GM18907 (cell line): Measurements from ENCODE around the gene TP63.
"Not testable (repeated sequence)": the region's sequence is repeated elsewhere in the genome, so short reads cannot be mapped to it uniquely, and the experiment has no call there.

ENCODE experiments used
- ATAC-seq: cut with Tn5 transposase; IDR thresholded peaks from one replicate; pipeline ENCODE4 v1.9.1; 2021; ENCODE audit warnings: mild to moderate bottlenecking, moderate library complexity; ENCODE audit not compliant: unreplicated experiment

TP63 gene

DNA sequence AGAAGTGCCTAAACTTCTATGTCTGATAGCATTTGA is at the start of gene TP63:
TP63 (plus strand) TSS at position 17 of the 36 bp plus-strand sequence. CDS start 127 bp downstream, outside the sequence.
- ATAC-seq: no peak

DNA sequence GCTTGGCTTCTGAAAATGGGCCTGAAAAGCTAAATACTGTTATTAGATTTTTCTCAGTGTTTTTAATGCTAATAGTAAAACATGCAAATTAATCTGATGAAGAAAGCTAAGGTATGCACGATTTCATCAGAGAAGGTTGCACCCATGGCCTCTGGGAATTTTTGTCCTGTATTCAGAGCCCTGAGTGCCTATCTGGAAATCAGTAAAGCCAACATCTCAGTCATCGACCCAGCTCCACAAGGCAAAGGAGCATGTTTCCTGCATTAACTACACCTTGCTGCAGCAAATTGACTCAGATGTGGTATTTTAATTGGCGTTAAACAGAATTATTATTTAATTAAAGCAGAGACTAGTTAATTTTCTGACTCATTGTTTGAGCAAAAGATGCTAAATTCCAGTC is 49.0 kb upstream of the TP63 start:
- no peak for ATAC-seq

DNA sequence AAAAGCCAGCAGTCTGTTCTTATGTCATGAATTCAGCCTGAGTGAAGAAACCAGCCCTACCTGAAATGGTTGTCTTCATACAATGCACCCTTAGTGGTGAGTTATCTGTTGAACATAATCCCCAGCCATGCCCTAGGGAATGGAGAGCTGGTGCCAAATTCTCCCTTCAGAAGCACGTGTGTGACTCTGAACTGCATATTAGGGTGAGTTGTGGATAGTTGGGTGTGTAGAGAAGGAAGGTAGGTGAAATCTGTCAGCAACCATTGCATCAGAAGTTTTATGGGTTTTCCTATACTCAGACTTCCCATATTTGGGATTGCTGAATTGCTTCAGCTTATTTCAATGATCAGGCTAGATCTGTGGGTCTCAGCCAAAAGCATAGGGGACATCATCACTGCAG is 46.5 kb upstream of the TP63 start:
- no peak for ATAC-seq

DNA sequence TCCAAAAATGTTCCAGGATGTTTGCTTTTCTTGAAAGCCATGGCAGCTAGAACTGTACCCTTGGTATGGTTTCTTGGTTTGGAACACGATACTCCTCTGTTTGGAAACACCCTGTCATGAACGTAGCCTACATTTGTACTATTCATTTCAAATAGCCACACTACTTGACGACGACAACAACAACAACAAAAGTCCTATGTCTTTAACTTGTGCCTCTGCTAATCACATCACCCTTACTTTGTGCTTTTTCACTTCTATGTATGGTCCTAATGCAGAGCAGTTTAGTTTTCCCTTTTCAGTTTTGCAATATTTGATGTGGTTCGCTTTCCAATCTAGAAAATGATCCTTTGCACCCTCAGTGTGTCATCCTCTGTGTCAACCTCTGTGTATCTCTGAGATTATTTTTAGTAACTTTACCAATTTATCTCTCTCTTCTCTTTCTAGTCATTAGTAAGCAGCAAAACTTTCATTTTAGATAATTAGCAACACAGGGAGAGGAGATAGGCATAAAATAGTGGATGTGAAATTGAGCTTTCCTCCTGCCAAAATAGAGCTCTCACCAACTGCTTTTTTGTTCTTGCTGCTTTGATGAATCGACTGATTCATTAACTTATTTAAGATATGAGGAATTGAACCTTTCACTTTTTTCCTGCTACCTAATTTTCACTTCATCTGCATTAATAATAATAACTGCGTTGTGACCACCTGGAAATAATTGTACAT is 44.1 kb upstream of the TP63 start:
- no peak for ATAC-seq

DNA sequence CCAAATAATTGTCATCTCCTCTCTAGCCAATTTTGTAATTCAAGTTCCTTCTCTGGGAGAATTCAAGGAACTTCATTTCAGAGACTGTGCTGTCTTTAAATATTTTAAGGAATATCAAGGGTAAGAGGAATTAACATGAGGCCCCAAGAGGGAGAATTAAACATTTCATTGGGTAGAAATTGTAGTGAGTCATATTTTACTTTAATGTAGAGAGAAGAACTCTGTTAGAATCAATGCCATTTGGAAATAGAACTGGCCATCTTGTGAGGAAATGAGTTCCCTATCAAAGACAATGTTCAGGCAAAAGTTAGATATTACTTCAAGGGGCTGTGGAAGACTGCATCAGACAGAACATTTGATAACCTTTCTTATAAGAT is 43.5 kb upstream of the TP63 start:
- ATAC-seq: no peak

DNA sequence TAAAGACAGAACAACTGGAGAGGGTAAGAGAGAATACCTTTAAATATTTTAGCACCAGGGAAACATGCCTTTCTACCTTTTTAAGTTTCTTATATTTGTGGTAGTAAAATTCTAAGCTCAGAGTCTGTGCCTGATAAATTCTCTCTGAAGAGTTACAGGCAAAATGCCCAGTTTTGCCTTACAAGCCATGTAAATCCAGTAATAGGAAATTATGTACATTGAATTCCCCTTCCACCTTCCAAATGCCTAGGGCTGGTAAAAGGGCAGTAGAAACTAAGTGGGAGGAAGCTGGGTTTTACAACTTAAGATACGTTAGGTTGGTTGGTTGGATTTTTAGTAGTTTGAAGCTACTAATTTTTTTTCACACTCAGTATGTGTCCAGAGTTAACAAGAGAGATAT is 43.1 kb upstream of the TP63 start:
- ATAC-seq: no peak

DNA sequence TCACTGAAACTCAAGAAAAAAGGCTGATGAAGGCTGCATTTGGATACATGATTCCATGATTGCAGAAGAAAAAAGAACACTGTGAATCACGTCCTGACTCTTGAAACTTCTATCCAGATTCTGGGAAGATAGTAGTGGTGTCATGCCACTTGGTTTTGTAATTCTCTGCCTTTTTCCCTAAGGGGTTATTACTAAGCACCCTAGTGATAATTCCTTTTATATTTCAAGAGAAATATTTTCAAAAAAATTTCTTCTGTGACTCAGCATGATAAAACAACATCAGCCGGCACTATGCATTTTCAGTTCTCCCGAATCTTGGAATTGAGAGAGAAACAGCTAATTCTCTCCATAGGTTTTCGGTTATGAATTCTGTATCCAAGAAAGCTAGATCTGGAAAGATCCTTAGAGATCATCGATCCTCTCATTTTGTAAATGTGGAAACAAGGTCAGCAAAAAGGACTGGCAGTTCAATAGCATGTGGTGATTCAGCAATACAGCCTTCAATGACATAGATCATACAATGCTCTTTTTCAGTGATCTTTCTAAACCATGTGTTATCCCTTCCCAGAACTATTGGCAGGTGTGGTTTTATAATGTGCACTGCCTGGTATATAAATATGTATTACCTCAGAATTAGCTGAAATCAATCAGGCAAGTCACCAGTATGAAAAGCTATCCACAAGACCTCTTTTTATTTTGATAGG is 42.6 kb upstream of the TP63 start:
- ATAC-seq: no peak

DNA sequence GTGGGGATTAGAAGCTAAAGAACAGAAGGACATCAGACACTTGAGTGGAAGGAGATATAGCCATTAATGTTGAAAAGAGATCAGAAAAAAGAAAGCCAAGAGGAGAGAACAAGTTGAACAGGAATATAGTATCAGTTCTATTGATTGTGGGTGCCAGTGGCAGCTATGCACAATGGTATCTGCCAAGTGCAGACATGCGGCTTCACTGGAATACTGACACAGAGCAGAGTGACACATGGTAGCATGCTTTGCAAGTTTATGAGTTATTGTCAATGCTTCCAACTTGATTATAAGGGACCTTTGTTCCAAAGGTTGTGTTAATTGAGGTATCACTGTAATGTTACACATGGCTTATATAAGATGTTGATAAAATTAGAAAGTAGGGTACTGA is 42.0 kb upstream of the TP63 start:
- no peak for ATAC-seq

DNA sequence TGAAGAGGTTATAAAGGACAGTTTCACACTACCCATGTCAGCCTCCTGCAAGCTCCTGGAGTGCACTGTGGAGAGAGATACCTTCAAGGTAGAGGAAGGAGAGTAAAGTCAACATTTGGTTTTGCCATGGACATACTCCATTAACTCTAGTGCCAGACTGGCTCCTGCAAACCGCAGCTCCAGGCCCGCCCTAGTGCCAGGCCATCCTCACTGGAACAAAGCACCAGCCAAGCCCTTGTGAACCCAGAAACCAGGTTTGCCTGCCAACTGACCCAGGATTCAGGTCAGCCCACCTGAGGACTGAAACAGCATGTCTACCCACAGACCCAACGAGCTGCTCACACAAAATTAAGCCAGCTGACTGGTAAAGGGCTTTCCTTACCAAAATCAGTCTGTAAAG is 41.0 kb upstream of the TP63 start:
- no peak for ATAC-seq

DNA sequence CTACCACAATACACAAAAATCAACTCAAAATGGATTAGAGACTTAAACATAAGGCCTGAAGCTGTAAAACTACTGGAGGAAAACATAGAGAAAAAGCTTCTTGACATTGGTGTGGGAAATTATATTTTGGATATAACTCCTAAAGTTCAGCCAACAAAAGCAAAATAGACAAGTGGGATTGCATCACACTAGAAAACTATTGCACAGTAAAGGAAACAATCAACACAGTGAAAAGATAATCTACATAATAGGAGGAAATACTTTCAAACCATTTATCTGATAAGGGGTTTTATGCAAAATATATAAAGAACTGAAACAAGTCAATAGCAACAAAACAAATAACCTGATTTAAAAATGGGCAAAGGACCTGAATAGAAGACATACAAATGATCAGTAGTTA is 37.6 kb upstream of the TP63 start:
- no peak for ATAC-seq

DNA sequence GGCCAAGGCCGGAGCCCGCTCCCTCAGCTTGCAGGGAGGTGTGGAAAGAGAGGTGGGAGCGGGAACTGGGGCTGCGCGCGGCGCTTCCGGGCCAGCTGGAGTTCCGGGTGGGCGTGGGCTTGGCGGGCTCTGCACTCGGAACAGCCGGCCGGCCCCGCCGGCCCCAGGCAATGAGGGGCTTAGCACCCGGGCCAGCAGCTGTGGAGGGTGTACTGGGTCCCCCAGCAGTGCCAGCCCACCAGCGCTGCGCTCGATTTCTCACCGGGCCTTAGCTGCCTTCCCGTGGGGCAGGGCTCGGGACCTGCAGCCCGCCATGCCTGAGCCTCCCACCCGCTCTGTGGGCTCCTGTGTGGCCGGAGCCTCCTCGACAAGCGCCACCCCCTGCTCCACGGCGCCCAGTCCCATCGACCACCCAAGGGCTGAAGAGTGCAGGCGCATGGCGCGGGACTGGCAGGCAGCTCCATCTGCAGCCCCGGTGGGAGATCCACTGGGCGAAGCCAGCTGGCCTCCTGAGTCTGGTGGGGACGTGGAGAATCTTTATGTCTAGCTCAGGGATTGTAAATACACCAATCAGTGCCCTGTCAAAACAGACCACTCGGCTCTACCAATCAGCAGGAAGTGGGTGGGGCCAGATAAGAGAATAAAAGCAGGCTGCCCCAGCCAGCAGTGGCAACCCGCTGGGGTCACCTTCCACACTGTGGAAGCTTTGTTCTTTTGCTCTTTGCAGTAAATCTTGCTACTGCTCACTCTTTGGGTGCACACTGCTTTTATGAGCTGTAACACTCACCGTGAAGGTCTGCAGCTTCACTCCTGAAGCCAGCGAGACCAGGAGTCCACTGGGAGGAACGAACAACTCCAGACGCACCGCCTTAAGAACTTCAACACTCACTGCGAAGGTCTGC is 34.9 kb upstream of the TP63 start:
- ATAC-seq: not testable (repeated sequence)

DNA sequence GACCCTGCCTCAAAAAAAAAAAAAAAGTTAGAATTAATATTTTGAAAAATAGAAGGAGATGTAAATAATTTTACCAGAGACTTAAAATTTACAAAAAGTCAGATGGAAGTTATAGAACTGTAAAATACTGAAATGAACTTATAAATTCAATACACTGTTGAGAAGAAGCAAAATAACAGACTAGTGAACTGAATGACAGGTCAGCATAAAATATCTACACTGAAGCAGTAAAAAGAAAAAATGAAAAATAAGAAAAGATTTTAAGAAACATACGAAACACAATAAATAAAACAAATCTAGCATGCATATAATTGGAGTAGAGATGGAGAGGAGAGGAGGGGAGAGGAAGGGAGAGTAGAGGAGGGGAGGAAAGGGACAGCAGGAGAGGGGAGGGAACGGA is 33.3 kb upstream of the TP63 start:
- ATAC-seq: no peak

DNA sequence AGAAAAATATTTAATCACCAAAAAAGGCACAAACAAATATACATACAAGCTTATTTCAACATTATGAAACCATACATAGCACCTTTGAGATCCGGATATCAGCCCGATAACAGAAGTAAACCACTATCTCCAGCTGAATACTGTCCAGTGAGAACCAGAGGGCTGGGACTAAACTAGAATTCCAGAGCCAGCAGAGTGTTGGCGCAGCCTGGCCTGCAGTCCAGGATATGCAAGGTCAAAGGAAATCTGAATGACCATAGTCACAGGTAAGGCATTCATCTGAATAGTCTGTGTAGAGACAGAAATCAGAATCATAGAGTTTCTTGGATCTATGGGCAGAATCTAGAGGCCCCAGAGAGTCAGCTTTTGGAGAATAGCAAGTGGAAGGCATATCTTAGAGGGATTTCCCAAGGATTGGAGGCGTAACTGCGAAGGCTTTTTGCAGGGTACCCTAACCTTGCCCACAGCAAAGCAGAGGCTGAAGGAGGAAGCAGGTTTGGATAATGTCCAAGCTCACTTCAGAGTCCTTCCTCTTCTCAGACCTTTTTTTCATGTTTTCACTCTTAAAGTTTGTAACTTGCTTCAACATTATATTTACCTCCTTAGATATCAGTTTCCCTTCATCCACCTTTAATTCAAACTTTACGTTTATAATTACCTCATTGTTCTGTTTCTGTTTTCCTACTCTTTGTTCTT is 32.5 kb upstream of the TP63 start:
- no peak for ATAC-seq

DNA sequence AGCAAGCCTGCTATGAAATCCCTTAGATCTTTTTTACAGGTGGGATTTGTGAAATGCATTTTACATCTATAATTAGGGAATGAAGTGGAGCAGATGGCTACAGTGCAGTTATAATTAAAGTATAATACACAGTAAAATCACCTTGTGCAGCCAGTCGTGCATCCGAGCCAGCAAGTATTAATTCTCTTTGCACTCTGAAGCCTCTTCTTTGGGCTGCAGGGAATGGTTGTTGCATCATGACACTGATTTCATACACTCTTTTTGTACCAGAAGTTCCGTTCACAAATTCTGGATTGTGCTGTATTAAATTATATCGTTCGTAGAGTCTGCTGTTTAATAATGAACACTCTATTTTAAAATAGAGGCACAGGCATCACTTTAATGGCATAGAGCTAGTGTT is 28.7 kb upstream of the TP63 start:
- no peak for ATAC-seq

DNA sequence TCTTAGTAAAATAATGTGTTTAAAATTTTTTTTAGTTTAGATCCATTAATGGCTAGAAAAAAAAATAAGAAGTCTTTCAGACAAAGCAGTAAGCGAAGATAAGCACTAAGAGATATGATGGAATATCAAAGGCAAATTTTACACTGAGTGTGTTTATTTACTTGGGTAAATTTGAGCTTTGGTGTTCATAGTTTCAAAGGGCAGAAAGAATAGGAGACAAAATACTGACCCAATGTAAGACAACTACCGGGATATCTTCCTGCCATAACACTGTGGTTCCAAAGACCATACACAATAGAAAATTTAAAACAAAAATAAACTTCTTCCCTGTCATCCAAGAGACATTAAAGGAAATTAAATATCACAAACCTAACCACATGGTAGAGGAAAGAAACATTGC is 25.5 kb upstream of the TP63 start:
- no peak for ATAC-seq

DNA sequence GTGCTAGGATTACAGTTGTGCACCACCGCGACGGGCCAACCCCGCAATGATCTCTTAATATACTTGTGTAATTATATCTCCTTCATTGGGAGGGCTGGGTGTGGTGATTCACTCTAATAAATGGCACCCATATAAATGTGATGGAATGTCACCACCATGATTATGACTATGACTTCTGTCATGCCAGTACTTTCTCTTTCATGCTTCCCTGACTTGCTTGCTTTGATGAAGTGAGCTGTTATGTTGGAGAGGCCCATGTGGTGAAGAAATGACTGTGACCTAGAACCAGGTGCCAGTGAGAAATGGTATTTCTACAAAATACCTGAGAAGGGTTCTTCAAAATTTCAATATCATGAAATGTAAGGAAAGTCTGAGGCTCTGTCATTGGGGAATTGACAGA is 24.4 kb upstream of the TP63 start:
- ATAC-seq: no peak

DNA sequence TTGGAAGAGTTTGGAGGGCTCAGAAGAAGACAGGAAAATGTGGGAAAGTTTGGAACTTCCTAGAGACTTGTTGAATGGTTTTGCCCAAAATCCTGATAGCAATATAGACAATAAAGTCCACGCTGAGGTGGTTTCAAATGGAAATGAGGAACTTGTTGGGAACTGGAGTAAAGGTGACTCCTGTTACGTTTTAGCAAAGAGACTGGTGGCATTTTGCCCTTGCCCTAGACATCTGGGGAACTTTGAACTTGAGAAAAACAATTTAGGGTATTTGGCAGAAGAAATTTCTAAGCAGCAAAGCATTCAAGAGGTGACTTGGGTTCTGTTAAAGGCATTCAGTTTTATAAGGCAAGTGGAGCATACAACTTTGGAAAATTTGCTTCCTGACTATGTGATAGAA is 18.5 kb upstream of the TP63 start:
- not testable (repeated sequence) for ATAC-seq

DNA sequence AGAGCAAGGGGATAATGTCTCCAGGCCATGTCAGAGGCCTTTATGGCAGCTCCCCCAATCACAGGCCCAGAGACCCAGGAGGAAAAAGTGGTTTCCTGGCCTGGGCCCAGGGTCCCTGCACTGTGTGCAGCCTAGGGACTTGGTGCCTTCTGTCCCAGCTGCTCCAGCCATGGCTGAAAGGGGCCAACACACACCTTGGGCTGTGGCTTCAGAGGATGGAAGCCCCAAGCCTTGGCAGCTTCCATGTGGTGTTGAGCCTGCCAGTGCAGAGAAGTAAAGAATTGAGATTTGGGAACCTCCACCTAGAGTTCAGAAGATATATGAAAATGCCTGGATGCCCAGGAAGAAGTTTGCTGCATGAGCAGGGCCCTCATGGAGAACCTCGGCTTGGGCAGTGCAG is 18.1 kb upstream of the TP63 start:
- no peak for ATAC-seq

DNA sequence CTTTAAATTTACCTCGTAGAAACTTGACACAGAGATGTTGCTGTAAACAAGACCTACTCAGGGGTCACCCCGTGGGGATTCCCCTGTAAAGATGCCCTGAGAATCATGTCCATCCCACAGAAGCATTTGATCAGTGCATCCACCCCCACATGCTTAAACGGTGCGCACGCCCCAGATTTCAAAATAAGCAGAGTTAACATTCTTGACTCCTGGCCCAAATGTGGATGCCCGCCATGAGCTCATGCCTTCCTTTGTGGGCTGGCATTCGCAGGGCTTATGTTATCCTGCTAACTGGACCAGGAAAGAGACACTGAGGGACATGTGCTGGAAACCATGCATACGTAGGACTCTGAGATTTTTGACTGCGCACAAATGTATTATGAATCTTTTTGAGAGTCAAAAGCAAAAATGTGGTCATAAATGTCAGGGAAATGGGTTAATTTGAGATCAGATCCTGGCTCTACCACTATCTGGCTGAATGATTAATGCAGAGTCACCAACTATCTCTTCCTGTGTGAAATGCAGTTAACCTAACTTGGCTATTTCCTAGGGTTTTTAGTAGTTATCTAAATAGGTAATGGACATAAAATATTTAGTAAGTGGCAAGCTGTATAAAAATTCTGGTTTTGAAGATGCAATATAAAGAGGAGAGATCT is 9.1 kb upstream of the TP63 start:
- no peak for ATAC-seq

DNA sequence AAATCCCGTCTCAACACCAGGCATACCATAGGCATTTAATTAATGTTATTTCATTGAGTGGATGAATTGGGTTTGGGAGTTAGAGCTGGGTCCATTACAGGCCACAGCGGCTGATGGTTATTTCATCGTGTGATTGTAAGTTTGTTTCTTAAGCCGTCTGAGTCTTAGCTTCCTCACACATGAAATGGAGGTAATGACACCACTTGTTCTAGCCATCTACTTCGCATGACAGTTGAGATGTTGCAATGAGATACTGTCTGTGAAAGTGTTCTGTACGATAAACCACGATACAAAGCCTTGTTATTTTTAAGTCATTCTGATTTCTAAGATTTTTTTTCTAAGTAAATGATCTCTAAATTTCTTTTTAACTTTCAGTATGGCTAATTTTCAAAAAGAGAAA is 8.6 kb upstream of the TP63 start:
- no peak for ATAC-seq

DNA sequence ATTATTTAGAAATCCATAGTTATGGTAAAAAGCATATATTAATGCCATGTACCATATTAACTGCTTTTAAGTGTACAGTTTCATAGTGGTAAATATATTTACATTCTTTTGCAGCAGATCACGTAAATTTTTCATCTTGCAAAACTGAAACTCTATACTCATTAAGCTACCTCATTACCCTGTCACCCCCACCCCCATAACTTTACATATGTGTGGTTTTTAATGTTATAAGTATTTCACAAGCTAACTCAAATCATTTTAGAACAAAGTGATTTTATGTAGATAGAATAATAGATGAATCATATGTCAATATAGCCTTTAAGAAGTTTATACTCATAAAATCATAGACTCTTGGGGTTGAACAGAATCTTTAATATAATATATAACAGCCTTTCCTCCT is 7.1 kb upstream of the TP63 start:
- no peak for ATAC-seq
